Mucosa of rectum (tissue), 2 donors: ENCODE measurements around the gene TRAPPC6A.

Experiments
- H3K27ac ChIP-seq, 2 donors: one replicate each; pipeline ENCODE4 v1.7.0; 2013; ENCODE audit warnings: inconsistent platforms in 2 of 2, low read depth in 2 of 2, low read length in 2 of 2
- H3K27me3 ChIP-seq, 2 donors: one replicate each; pipeline ENCODE4 v1.7.0; 2013; ENCODE audit warnings: low read length in 2 of 2; ENCODE audit not compliant: control insufficient read depth in 2 of 2, insufficient read depth in 2 of 2
- H3K36me3 ChIP-seq, 2 donors: one replicate each; pipeline ENCODE4 v1.7.0; 2013; ENCODE audit warnings: low read length in 2 of 2; ENCODE audit not compliant: control insufficient read depth in 2 of 2, insufficient read depth in 2 of 2
- H3K4me1 ChIP-seq, 2 donors: one replicate each; pipeline ENCODE4 v1.7.0; 2013; ENCODE audit warnings: low read length in 2 of 2, mild to moderate bottlenecking in 1 of 2; ENCODE audit not compliant: control insufficient read depth in 2 of 2, insufficient read depth in 2 of 2
- H3K4me3 ChIP-seq, 2 donors: one replicate each; pipeline ENCODE4 v1.7.0; 2013; ENCODE audit warnings: low read length in 2 of 2
- H3K9ac ChIP-seq, 2 donors: one replicate each; pipeline ENCODE4 v1.7.0; 2013; ENCODE audit warnings: low read length in 2 of 2, low read depth in 1 of 2, mild to moderate bottlenecking in 1 of 2
- H3K9me3 ChIP-seq, 2 donors: one replicate each; pipeline ENCODE4 v1.7.0; 2013; ENCODE audit warnings: low read length in 2 of 2; ENCODE audit not compliant: control insufficient read depth in 2 of 2
- donor health status: healthy.
- donor health status: Normal muscosa, but diverticular disease.

TRAPPC6A gene

GRCh38 chr19:45177817-45178261, at the start of gene TRAPPC6A:
TSS of gene TRAPPC6A (minus strand) at chr19:45178237. CDS start at chr19:45178218, 19 bp downstream.
- peak within 1 kb of the TSS; percentile 91 to 94 for H3K27ac ChIP-seq
- peak within 1 kb of the TSS; percentile 99 for H3K4me3 ChIP-seq
- H3K27me3 ChIP-seq: no peaks in the 10 kb centered on the region
- peaks cover 0 to 8% of the 10 kb centered on the region in 2 donors for H3K36me3 ChIP-seq
- H3K9me3 ChIP-seq: no peaks in the 10 kb centered on the region
- peaks cover 8 to 22% of the 10 kb centered on the region in 2 donors for H3K4me1 ChIP-seq
- H3K9ac ChIP-seq: peak within 1 kb of the TSS; percentile 76 to 88

GRCh38 chr19:45224645-45225044, 46.6 kb upstream of the TRAPPC6A start:
- Histone ChIP-seq H3K4me1 (no peaks in the 10 kb centered on the region), H3K36me3 (no peaks in the 10 kb centered on the region), H3K9ac (no peak overlapping the region), H3K9me3 (no peaks in the 10 kb centered on the region), H3K27ac (no peak overlapping the region), H3K27me3 (peaks cover 0 to 4% of the 10 kb centered on the region in 2 donors), H3K4me3 (no peak overlapping the region)

- H3K36me3 ChIP-seq: no peaks in the 10 kb centered on the region
- H3K27me3 ChIP-seq: peaks cover under 1 to 4% of the 10 kb centered on the region in 2 donors
- no peak overlapping the region for H3K27ac ChIP-seq
- H3K4me1 ChIP-seq: no peaks in the 10 kb centered on the region
- no peak overlapping the region for H3K9ac ChIP-seq
- H3K9me3 ChIP-seq: no peaks in the 10 kb centered on the region
- no peak overlapping the region for H3K4me3 ChIP-seq
Measured at GRCh38 chr19:45223879-45224278, 45.8 kb upstream of the TRAPPC6A start.

- peaks cover 7 to 9% of the 10 kb centered on the region in 2 donors for H3K27me3 ChIP-seq
- no peak overlapping the region for H3K4me3 ChIP-seq
- no peak overlapping the region for H3K27ac ChIP-seq
- no peaks in the 10 kb centered on the region for H3K36me3 ChIP-seq
- no peaks in the 10 kb centered on the region for H3K9me3 ChIP-seq
- H3K4me1 ChIP-seq: no peaks in the 10 kb centered on the region
- H3K9ac ChIP-seq: no peak overlapping the region
Measured at GRCh38 chr19:45222724-45223123, 44.7 kb upstream of the TRAPPC6A start.

- Histone ChIP-seq H3K4me3 (no peak overlapping the region), H3K27ac (no peak overlapping the region), H3K9me3 (no peaks in the 10 kb centered on the region), H3K27me3 (peaks cover 22 to 30% of the 10 kb centered on the region in 2 donors), H3K36me3 (no peaks in the 10 kb centered on the region), H3K9ac (no peak overlapping the region), H3K4me1 (peaks cover 0 to 3% of the 10 kb centered on the region in 2 donors)
Measured at GRCh38 chr19:45218911-45219743, 41.1 kb upstream of the TRAPPC6A start.

- H3K36me3 ChIP-seq: no peaks in the 10 kb centered on the region
- H3K9ac ChIP-seq: no peak overlapping the region
- no peak overlapping the region for H3K27ac ChIP-seq
- H3K4me3 ChIP-seq: no peak overlapping the region
- H3K4me1 ChIP-seq: peaks cover 0 to 3% of the 10 kb centered on the region in 2 donors
- H3K27me3 ChIP-seq: peaks cover 22 to 30% of the 10 kb centered on the region in 2 donors
- no peaks in the 10 kb centered on the region for H3K9me3 ChIP-seq
Measured at GRCh38 chr19:45218426-45218825, 40.4 kb upstream of the TRAPPC6A start.

GRCh38 chr19:45217957-45218334, 39.9 kb upstream of the TRAPPC6A start:
- Histone ChIP-seq H3K4me1 (peaks cover 0 to 3% of the 10 kb centered on the region in 2 donors), H3K27me3 (peaks cover 22 to 30% of the 10 kb centered on the region in 2 donors)

GRCh38 chr19:45217193-45217956, 39.3 kb upstream of the TRAPPC6A start:
- Histone ChIP-seq H3K4me3 (no peak overlapping the region), H3K27me3 (peaks cover 22 to 30% of the 10 kb centered on the region in 2 donors), H3K9me3 (no peaks in the 10 kb centered on the region), H3K36me3 (no peaks in the 10 kb centered on the region), H3K4me1 (peaks cover 0 to 3% of the 10 kb centered on the region in 2 donors), H3K9ac (no peak overlapping the region), H3K27ac (no peak overlapping the region)

More at GRCh38 chr19:45217957-45218334, 39.9 kb upstream of the TRAPPC6A start:
- H3K36me3 ChIP-seq: no peaks in the 10 kb centered on the region
- H3K9ac ChIP-seq: no peak overlapping the region
- H3K27ac ChIP-seq: no peak overlapping the region
- no peak overlapping the region for H3K4me3 ChIP-seq
- H3K9me3 ChIP-seq: no peaks in the 10 kb centered on the region

GRCh38 chr19:45216667-45217066, 38.6 kb upstream of the TRAPPC6A start:
- peaks cover 19 to 30% of the 10 kb centered on the region in 2 donors for H3K27me3 ChIP-seq
- H3K27ac ChIP-seq: no peak overlapping the region
- H3K9me3 ChIP-seq: no peaks in the 10 kb centered on the region
- H3K36me3 ChIP-seq: no peaks in the 10 kb centered on the region
- peaks cover 0 to 3% of the 10 kb centered on the region in 2 donors for H3K4me1 ChIP-seq
- no peak overlapping the region for H3K9ac ChIP-seq
- no peak overlapping the region for H3K4me3 ChIP-seq
